ENCODE results near the gene LUZP2. TPM values are rescaled to one million over a fixed set of nuclear protein-coding genes. Genes with fewer than 3 reads are reported as not detected.

Gene LUZP2
- total RNA-seq, 4 donors from 2014 or later, result 0.19 to 0.99 TPM; not detected in 2

DNA sequence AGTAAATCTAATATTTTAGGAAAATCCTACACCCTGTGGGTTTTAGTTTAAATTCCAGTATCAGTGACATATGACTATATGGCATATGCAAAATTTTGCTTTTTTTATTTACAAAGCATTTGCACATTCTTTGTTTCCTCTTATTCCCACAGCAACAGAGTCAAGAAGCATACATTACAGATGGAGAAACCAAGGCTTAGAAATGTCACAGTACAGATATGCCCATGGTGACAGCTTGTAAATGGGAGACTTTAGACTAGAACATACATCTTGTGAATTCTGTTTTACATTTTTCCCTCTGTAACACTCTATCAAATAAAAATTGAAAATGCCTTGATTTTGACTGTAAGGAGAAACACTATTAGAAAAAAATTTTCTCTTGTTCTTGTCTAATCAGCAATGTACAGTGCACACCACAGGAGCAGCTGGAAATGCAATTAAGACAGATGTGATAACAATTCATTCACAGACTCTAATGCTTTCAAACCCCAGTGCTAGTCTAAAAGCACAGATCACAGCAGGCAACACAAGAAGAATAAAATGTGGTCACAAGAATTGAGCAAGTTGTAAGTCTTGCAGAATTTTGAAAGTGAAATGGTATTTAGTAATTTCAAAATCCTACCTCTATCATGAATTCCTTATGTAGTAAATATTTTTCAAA lies 375.9 kb downstream of the LUZP2 start:
- Histone ChIP-seq H3K4me1 (no peaks in the 10 kb centered on the region), H3K4me3 (no peak overlapping the region), H3K27me3 (no peaks in the 10 kb centered on the region), H3K27ac (replicated peaks in 1 of 4) (no peak overlapping the region), H3K36me3 (no peaks in the 10 kb centered on the region), H3K9me3 (no peaks in the 10 kb centered on the region)
- TF ChIP-seq, protein P1, sequence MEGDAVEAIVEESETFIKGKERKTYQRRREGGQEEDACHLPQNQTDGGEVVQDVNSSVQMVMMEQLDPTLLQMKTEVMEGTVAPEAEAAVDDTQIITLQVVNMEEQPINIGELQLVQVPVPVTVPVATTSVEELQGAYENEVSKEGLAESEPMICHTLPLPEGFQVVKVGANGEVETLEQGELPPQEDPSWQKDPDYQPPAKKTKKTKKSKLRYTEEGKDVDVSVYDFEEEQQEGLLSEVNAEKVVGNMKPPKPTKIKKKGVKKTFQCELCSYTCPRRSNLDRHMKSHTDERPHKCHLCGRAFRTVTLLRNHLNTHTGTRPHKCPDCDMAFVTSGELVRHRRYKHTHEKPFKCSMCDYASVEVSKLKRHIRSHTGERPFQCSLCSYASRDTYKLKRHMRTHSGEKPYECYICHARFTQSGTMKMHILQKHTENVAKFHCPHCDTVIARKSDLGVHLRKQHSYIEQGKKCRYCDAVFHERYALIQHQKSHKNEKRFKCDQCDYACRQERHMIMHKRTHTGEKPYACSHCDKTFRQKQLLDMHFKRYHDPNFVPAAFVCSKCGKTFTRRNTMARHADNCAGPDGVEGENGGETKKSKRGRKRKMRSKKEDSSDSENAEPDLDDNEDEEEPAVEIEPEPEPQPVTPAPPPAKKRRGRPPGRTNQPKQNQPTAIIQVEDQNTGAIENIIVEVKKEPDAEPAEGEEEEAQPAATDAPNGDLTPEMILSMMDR (IDR thresholded peaks at IDR 0.05), result no peak
- no peak for DNase-seq (ENCODE audit: extremely low spot score)
- intact Hi-C loops (cut with DNase I), result no loop called here

DNA sequence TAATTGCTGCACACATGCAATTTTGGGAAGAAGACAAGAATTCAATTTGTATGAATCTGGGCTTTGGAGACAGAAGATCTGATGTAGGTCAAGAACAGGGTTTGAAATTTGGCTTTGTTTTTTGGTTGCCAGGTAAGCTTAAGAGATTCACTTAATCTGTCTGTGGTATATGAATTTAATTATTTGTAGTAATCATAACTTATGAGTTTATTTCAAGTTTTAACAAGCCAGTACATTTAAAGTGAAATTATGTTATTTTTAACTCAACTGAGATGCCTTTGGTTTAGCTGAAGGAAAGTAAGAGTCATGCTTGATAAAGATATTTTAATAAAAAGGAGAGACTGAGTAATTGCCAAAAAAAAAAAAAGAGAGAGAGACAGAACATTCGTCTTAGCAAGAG lies 384.1 kb downstream of the LUZP2 start:
- intact Hi-C loops (cut with DNase I), result no loop called here
- no peak overlapping the region for H3K4me3 ChIP-seq

DNA sequence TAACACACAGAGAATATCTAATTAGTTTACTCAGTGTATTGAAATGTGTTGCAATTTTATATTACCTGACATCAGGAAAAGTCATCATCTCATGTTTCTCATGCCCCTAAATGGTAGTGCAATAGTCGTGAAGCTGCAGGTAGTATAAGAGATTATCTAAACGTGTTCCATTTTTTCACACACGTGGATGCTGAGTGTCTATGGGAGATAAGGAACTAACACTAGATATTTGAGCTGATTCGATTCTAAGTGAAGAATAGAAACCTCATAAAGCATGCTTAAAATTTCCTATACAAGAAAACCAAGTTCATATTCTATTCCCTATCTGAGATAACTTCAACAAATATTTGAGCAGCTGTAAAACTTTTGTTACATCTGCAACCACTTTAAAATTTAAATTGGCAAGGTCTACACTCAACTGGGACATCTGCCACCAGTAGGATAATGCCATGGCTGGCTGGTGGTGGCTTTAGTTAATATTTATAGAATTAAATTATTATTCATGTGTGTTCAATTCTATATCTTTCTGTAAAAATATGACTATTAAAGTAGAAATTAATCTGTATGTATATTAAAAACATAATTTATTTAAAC lies 388.8 kb downstream of the LUZP2 start:
- no peak for DNase-seq (ENCODE audit: extremely low spot score)
- H3K9me3 ChIP-seq, result no peaks in the 10 kb centered on the region
- intact Hi-C loops (cut with DNase I), result no loop called here
- 87% methylated on average over 4 of the region's 4 CpGs for WGBS
- H3K36me3 ChIP-seq, result no peaks in the 10 kb centered on the region
- H3K4me1 ChIP-seq, result no peaks in the 10 kb centered on the region
- no peak overlapping the region for H3K27ac ChIP-seq (replicated peaks in 1 of 4)
- no peaks in the 10 kb centered on the region for H3K27me3 ChIP-seq
- H3K4me3 ChIP-seq, result no peak overlapping the region
- TF ChIP-seq EP300 (IDR thresholded peaks at IDR 0.05), result no peak
- TF ChIP-seq, protein P1 (IDR thresholded peaks at IDR 0.05), result no peak

More for the DNA sequence above, 384.1 kb downstream of the LUZP2 start:
- no peak for DNase-seq (ENCODE audit: extremely low spot score)
- TF ChIP-seq POLR2AphosphoS5 (IDR thresholded peaks at IDR 0.05), result no peak
- no peak for TF ChIP-seq EP300 (IDR thresholded peaks at IDR 0.05)
- TF ChIP-seq, protein P1 (IDR thresholded peaks at IDR 0.05), result no peak
- TF ChIP-seq POLR2A (IDR thresholded peaks at IDR 0.05; ENCODE audit: low read depth), result no peak
- Histone ChIP-seq H3K27me3 (no peaks in the 10 kb centered on the region), H3K27ac (replicated peaks in 1 of 4) (no peak overlapping the region), H3K36me3 (no peaks in the 10 kb centered on the region), H3K9me3 (no peaks in the 10 kb centered on the region), H3K4me1 (no peaks in the 10 kb centered on the region)
- WGBS, result 61% methylated on average over 1 of the region's 1 CpG

DNA sequence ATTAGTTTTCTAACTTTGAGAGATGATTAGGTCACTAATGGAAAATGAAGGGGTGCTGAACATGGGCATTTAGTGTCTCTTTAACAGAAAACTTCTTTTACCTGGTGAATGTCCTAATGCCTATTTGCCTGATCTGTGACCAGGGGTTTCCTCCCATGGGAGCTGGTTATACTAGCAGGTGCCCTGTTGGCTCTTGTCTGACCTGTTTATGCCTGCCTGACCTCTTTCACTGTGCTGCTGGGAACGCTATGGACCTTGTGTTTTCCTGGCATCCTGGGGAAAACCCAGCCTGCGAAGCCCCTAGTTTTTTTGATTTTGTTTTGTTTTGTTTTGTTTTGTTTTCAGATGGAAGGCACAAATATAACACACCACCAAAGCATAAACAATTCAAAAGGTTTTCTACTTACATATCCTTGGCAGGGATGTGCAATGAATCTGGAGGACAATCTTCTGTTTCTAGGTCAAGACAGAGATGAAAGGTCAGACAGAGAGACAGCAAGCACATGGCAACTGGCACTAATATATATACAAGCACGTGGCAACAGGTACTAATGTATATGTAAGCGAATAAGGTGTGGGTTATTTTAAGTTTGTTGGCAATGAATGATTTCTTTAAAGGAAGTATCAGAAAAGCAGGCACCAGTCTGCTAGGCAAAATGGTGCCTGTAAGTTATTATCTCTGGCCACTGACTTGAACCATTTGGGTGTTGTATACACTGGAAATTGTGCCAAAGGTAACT lies 390.2 kb downstream of the LUZP2 start:
- TF ChIP-seq POLR2A (IDR thresholded peaks at IDR 0.05; ENCODE audit: low read depth) (no peak), POLR2AphosphoS5 (IDR thresholded peaks at IDR 0.05) (no peak), EP300 (IDR thresholded peaks at IDR 0.05) (no peak)
- TF ChIP-seq, protein P1 (IDR thresholded peaks at IDR 0.05), result no peak
- Histone ChIP-seq H3K27me3 (no peaks in the 10 kb centered on the region), H3K9me3 (no peaks in the 10 kb centered on the region), H3K36me3 (no peaks in the 10 kb centered on the region), H3K4me3 (no peak overlapping the region), H3K27ac (replicated peaks in 1 of 4) (no peak overlapping the region), H3K4me1 (no peaks in the 10 kb centered on the region)
- intact Hi-C loops (cut with DNase I), result no loop called here
- no peak for DNase-seq (ENCODE audit: extremely low spot score)
- WGBS, result 50% methylated on average over 4 of the region's 4 CpGs
